NCI-H1930 (cell line): ENCODE results near the gene CSTA.

Experiments
- DNase-seq, 2 experiments: peaks; one replicate each; lab custom pipeline; 2025; lab: John Stamatoyannopoulos, UW

Gene CSTA

DNA sequence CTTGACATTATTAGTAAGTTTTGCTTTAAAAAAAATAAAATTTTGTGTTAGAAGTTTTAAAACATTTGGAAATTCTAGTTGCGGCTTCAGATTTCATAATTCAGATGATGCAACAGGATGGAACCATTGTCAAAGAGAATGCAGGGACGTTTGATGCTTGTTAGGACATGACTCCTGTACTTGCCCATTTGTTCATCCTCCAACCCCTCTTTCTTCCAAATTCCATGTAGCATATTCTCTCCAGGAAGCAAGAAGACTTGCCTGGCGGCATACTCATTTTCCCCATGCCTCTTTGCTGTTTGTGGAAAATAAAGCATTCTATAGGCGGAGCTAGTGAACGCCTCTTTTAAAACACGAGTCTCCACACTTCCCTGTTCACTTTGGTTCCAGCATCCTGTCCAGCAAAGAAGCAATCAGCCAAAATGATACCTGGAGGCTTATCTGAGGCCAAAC is at the start of gene CSTA:
CSTA (plus strand) TSS at position 378 of the 453 bp plus-strand sequence; CDS start at position 423, 45 bp downstream.
- DNase-seq = no peak

DNA sequence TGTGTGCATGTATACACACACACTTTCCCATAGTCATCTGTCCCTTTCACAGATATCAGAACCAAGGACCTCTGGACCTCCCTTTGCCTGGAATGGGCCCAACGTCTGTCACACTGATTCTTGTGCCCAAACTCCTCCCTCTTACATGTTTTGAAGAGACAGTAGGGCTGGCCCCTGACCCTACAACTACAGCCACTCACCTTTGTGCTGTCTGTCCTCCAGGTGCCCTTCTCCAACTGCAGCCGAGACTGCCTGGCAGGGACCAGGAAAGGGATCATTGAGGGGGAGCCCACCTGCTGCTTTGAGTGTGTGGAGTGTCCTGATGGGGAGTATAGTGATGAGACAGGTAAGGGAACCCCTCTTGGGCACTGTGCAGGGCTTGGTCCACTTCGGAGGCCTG is 43.2 kb upstream of the CSTA start:
- no peak for DNase-seq

GRCh38 chr3:122283796-122284445 is 41.1 kb upstream of the CSTA start:
- DNase-seq = no peak

DNA sequence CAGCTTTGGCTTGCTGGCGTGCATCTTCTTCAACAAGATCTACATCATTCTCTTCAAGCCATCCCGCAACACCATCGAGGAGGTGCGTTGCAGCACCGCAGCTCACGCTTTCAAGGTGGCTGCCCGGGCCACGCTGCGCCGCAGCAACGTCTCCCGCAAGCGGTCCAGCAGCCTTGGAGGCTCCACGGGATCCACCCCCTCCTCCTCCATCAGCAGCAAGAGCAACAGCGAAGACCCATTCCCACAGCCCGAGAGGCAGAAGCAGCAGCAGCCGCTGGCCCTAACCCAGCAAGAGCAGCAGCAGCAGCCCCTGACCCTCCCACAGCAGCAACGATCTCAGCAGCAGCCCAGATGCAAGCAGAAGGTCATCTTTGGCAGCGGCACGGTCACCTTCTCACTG is 40.6 kb upstream of the CSTA start:
- DNase-seq = no peak

DNA sequence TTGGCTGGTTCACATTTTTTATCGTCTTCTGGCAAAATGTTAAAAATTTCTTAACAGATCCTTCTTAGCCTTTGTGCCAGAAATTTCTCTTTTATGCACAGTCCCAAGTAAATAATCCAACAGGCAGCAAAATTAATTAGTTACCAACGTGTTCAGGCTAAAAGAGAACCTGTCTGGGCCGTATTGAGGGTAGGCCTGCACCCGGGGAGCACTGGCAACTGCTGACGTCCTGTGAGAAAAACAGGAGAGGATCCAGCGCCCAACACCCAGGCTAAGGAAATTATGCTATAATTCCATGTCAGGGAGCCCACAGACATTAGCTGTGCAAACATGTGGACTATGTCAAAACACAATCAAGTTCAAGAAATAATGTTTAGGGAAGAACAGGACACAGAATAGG is 30.7 kb upstream of the CSTA start:
- DNase-seq = no peak

DNA sequence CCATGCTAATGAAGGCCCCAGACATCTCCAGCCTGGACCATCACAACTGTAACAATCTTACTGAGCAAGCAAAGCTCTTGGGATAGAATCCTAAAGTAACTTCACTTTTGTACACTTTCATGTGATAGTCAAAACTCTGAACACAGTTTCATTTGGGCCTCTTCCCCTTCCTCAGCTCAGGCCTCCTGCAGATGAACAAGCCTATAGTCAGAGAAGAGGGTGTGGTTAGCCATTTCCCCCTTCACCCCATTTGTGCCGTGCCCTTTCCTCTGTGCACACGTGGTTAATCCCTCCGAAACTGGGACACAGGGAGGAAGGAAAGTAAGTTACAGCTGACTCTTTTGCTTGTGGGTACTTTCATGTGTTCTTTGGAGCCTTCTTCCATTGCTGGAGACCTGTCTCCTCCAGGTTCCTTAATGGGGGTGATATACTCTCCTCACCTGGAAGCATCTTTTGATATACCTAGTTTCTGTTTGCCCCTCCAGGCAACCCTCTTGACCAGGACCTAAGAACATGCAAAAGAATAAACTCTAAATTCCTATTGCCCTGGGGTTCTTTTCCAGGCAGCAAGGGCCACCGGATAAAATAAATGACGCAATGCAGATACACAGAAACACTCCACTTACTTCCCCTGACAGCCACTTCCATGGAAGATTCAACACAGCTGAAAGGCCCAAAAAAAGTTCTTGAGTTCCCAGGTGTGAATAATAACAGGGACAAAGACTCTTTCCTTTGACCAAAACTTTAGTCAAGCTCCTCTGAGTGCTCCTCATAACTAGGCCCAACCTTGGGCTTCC is 29.6 kb upstream of the CSTA start:
- DNase-seq = no peak

DNA sequence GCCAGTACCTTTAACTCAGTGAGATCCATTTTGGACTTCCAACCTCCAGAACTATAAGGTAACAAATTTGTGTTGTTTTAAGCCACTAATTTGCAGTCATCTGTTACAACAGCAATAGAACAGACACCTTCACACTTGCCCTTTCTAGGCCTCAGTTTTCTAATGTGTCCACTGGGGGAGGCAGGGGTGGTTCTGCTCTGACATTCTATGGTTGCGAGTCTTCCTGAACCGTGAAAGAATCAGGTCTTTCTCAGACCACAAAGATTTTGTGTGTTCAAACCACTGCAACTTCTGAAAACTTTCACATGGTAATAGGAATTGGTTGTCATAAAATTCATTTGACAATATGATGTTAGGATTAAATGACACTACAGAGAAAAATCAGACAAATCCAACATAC is 26.8 kb upstream of the CSTA start:
- DNase-seq = no peak

DNA sequence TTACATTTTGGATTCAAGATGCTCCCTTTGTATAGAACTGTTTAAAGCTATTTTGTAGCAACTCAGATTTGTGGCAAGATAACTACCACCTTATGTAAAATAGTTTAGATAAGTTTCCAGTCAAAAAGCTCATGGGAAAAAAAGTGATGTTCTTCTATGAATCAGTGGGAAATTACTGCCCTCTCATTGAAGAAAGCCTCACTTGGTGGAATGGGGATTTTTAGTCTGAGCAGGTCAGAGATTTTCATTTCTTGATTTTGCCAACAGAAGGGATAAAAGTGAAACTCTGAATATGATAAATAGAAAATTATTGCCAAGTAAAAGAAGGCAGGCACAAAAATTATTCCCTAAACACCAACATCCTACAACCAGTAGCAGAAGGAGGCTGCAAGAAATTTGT is 25.8 kb upstream of the CSTA start:
- DNase-seq = no peak

DNA sequence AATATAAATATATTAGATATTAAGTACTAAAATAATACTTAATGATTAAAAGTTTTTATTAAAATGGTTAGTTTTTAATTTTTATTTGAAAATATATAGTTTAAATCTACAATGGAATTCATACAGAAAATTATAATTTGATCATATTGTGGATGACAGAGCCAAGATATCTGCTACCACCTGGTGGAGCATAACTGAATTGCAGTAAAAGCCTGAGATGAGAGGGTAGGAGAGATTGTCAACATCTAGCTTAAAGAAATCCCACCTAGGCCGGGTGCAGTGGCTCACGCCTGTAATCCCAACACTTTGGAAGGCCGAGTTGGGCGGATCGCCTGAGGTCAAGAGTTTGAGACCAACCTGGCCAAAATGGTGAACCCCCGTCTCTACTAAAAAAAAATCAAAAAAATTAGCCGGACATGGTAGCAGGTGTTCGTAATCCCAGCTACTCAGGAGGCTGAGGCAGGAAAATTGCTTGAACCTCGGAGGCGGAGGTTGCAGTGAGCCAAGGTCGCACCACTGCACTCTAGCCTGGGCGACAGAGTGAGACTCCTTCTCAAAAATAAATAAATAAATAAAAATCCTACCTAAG is 25.1 kb upstream of the CSTA start:
- DNase-seq = no peak

DNA sequence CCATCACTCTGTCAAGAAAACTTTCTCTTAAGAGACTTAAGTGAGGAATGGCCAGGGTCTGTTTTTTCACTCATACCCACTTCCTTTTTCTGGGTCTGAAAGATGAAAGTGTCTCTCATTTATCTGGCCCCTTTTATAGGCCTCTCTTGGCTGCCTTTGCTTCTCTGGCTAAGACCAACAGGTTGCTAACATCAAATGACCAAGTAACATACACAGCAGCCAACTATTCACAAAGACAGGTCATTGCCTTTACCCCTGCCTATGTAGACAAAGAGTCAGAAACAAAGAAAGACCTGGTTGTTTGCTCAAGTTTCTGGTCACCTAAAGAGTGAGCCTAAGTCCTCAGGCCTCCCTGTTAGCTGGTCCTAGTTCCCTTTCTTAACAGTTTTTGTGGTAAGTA is 24.0 kb upstream of the CSTA start:
- no peak for DNase-seq

DNA sequence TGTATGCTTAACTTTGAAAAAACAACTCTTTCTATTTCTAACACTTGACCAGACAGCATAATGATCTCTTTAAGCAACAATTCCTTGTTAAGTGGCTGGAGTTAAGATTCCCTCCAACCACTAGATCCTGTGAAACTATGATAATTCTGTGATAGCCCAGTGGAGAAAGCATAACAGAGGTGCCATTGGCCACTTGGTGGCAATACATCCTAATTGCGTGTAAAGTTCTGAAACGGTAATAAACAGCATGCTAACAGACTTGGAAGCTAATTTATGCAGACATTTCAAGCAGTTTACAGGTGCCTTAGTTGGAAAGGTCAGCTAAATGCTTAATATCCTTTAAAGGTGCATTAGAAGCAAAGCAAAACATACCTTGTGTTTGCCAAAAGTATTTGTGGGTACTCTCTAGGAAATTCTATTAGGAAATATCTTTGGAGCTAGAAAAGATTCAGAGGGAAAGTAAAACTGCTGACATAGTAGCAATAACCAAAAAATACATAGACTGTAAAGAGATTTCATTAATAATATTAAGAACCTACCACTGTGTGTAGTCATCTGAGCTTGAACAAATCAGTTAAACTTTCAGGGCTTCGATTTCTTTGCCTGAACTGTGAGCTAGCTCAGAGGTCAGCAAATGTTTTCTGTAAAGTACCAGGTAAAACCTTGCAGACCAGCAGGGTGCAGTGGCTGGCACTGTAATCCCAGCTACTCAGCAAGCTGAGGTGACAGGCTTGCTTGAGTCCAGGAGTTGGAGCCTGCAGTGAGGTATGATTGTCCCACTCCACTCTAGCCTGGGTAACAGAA is 19.0 kb upstream of the CSTA start:
- DNase-seq = no peak

GRCh38 chr3:122306622-122306953 is 18.5 kb upstream of the CSTA start:
- no peak for DNase-seq

- no peak for DNase-seq
Measured at GRCh38 chr3:122307094-122307687, 17.9 kb upstream of the CSTA start.

DNA sequence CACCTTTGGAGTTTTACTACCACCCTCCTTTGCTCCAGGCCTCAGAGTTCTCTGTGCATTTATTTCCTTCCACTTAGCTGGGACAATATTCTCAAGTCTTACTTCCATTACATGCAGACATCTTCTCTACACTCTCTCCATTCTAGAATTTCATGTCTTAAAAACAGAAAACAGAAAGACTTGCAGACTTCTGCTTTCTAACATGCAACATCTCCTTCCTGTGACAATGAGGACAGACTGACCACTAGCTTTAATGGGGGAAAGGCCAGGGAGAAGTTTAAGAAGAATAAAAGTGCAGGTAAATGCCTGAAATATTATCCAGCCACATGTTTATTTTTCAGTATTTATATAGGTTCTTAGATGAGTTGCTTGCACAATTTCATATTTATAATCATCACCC is 17.1 kb upstream of the CSTA start:
- no peak for DNase-seq

DNA sequence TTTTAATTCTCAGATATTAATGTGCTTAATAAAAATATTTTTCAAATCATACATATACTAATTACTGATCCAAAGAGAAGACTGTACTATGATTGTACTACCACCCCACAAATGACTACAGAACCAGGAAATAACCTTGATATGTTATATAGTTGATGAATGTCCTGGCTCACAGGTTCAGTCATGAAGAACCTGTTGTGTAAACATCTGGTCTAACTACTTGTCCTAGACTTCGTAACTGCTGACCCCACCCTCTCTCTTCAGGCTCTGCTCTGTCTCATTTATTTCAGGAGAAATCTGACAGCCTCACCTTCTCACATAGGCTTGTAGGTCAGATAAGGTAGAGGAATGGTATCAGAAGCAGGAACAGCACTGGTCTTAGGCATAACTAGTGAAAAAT is 14.7 kb upstream of the CSTA start:
- no peak for DNase-seq

DNA sequence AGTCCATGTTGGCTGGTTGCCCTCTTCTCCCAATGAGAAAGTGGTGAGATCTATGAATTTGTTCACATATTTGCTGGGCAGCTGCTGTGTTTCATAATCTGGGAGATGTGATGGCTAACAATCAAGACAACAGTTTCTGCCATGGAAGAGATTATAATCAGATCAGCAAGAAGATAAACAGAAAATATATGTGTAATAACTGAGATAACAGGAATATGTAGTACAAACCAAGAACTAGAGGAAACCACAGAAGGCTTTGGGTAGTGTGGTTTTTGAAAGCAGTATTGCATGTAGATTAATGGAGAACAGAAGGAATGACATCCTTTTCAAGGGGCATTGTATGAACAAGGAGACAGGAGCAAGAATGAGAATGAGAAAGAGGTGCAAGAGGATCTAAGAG is 12.2 kb upstream of the CSTA start:
- no peak for DNase-seq

DNA sequence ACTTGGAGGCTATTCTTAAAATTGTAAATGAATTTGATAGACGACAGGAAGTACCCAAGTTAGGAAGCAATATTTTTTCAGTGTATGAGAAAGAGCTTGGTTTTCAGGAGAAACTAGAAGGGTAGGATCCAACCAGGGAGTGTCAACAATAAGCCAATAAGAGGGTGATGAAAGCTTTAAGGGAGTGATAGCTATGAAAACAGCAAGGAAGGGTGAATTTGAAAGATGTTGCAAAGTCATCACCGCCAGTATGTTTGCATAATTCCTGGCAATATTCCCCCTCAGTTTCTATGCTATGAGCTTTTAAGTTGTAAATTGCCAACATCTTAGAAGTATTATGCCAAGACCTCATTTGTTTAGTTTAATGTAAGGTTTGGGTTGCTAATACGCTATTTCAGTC is 11.8 kb upstream of the CSTA start:
- DNase-seq = no peak

DNA sequence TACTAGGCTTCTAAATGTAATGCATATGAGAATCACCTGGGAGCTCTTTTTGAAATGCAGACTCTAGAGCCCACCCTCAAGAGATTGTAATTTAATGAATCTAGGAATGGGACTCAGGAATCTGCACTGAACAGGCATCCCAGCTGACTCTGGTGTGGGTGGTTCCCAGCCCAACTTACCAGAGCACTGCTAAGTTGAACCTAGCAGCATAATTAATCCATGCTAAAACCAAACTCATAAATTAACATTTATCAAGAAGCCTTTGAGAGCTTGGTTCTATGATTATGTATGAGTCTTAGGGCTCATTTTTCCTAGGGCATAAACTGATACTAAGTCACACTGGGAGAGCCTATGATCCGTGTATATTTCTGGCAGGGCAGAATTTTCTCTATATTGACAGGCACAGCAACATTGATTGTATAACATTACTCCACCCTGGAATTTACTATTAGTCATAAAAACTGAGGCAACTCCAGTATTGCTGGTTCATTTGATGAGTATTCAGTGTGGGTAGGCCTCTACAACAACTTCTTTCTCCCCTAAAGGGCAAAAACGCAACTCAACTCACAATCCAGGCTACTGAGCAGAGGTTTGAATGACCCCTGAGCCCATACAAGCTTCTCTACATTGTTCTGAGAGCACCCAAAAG is 10.7 kb upstream of the CSTA start:
- DNase-seq = no peak

DNA sequence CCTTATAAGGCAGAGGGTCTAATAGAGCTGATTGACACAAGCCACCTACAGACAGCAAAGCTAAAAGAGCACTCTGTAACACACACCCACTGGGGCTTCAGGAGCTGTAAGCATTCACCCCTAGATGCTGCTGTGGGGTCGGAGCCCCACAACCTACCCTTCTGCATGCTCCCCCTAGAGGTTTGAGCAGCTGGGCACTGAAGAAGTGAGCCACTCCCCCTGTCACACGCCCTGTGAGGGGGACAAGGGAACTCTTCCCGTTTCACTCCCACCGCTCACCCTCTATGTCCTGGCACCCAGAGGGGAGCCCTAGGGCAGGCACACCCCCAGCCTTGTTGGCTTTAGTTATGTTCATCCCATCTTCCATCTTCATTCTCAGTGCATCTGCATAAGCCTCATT is 9.4 kb upstream of the CSTA start:
- no peak for DNase-seq

DNA sequence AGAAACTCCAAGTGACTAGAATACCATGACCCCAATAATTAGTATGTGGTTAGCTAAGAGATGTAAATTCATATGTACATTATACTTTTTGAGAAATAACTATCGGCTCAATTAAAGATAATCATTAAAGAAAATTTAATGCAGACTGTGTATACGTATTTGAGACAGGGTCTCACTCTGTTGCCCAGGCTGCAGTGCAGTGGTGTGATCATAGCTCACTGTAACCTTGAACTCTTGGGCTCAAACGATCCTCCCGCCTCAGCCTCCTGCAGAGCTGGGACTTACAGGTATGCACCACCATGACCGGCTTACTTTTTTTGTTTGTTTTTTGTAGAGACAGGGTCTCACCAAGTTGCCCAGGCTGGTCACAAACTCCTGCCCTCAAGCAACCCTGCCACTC is 8.7 kb upstream of the CSTA start:
- no peak for DNase-seq

- no peak for DNase-seq
Measured at GRCh38 chr3:122318620-122319019, 6.4 kb upstream of the CSTA start.
